Keratinocyte (primary cell): ENCODE results near the gene ALDH4A1.

Experiments
- EZH2 ChIP-seq: IDR thresholded peaks from one replicate; pipeline ENCODE4 v1.6.1; 2012; ENCODE audit warnings: inconsistent platforms, mild to moderate bottlenecking, low read length, moderate library complexity
- TF ChIP-seq, protein P1 (sequence below), 3 experiments: IDR thresholded peaks in 1 of 3; conservative IDR thresholded peaks in 1 of 3; optimal IDR thresholded peaks in 1 of 3; 2 replicates in 2 of 3; 3 replicates in 1 of 3; pipeline versions ENCODE3 to v1.5.1; 2011; ENCODE audit warnings: low read length in 3 of 3, mild to moderate bottlenecking in 3 of 3, moderate library complexity in 2 of 3, control low read depth in 1 of 3, inconsistent platforms in 1 of 3; ENCODE audit not compliant: insufficient read depth in 2 of 3; ENCODE audit errors: extremely low read depth in 1 of 3

DNA sequence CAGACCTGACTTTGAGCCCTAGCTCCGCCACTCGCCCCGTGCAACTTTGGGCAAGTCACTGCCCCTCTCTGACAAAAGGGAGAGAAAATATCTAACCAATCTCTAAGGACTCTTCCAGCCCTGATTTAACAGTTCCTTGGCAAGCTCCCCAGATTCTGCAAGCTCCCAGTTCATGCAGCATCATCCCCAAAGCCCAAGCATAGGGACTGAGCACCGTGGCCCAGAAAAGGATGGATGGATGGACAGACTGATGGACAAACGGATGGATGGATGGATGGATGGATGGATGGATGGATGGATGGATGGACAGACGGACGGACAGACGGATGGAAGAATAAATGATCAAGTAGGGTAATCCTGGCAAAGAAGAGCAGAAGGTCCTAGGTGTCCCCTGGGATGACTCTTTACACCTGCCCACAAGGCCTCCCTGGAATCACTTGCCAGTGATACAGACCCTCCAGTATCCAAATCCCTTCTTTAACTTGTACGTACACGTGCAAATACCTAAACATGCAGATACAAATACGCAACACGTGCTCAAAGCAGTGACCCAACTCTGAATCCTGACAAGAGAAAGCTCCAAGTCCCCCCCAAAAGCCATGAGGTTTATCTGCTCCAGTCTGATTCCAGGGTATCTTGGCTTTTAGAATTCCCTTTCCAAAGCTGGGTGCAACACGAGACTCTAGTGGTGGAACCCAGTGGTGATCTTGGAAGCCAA is 38.1 kb upstream of the ALDH4A1 start:
- TF ChIP-seq, protein P1, sequence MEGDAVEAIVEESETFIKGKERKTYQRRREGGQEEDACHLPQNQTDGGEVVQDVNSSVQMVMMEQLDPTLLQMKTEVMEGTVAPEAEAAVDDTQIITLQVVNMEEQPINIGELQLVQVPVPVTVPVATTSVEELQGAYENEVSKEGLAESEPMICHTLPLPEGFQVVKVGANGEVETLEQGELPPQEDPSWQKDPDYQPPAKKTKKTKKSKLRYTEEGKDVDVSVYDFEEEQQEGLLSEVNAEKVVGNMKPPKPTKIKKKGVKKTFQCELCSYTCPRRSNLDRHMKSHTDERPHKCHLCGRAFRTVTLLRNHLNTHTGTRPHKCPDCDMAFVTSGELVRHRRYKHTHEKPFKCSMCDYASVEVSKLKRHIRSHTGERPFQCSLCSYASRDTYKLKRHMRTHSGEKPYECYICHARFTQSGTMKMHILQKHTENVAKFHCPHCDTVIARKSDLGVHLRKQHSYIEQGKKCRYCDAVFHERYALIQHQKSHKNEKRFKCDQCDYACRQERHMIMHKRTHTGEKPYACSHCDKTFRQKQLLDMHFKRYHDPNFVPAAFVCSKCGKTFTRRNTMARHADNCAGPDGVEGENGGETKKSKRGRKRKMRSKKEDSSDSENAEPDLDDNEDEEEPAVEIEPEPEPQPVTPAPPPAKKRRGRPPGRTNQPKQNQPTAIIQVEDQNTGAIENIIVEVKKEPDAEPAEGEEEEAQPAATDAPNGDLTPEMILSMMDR (optimal IDR thresholded peaks at IDR 0.05 in 1 of 3, IDR thresholded peaks at IDR 0.05 in 1 of 3, conservative IDR thresholded peaks at IDR 0.05 in 1 of 3; ENCODE audit: extremely low read depth in 1 of 3, insufficient read depth in 2 of 3, low read length in 3 of 3): no peak
- TF ChIP-seq EZH2: no peak
